Liver (tissue), 3 donors: ENCODE measurements around the gene IL7R.

ENCODE experiments used
- EGR1 ChIP-seq, 2 donors: IDR thresholded peaks; 2 replicates each; pipeline ENCODE4 v1.6.1; 2016 to 2018; ENCODE audit warnings: antibody characterized with exemption in 2 of 2, low read depth in 2 of 2
- FOXA1 ChIP-seq: IDR thresholded peaks from 2 replicates; pipeline ENCODE4 v1.6.1; 2016; ENCODE audit warnings: antibody characterized with exemption
- GABPA ChIP-seq, 2 donors: IDR thresholded peaks in 1 of 2; conservative IDR thresholded peaks in 1 of 2; 2 replicates each; pipeline ENCODE4 v1.6.1; 2016; ENCODE audit warnings: antibody characterized with exemption in 2 of 2, mild to moderate bottlenecking in 1 of 2, moderate library complexity in 1 of 2
- HNF4A ChIP-seq, 2 donors: conservative IDR thresholded peaks; 2 replicates each; pipeline ENCODE4 v1.6.1; 2016; ENCODE audit warnings: antibody characterized with exemption in 2 of 2, mild to moderate bottlenecking in 2 of 2
- JUND ChIP-seq, 2 donors: IDR thresholded peaks; 2 replicates each; pipeline ENCODE4 v1.6.1; 2016; ENCODE audit warnings: antibody characterized with exemption in 2 of 2
- RAD21 ChIP-seq, 2 donors: IDR thresholded peaks; 2 replicates each; pipeline ENCODE4 v1.6.1; 2016; ENCODE audit warnings: antibody characterized with exemption in 2 of 2, mild to moderate bottlenecking in 2 of 2
- RXRA ChIP-seq, 2 donors: IDR thresholded peaks; 2 replicates each; pipeline ENCODE4 v1.6.1; 2017 to 2018; ENCODE audit warnings: antibody characterized with exemption in 2 of 2, mild to moderate bottlenecking in 1 of 2
- SP1 ChIP-seq: IDR thresholded peaks from 2 replicates; pipeline ENCODE4 v1.6.1; 2018; ENCODE audit warnings: antibody characterized with exemption, mild to moderate bottlenecking
- TAF1 ChIP-seq: conservative IDR thresholded peaks from 2 replicates; pipeline ENCODE4 v1.6.1; 2016; ENCODE audit warnings: antibody characterized with exemption, mild to moderate bottlenecking
- TF ChIP-seq, protein P1 (sequence below): fragments of 150-350 bp; IDR thresholded peaks from 2 replicates; pipeline ENCODE4 v1.5.1; 2017; ENCODE audit warnings: improper control_type of control experiment, low read depth, low read length; ENCODE audit not compliant: missing input control
- TF ChIP-seq, protein P2 (sequence below): IDR thresholded peaks from 2 replicates; pipeline ENCODE4 v1.6.1; 2016; ENCODE audit warnings: antibody characterized with exemption
- TF ChIP-seq, protein P3 (sequence below): IDR thresholded peaks from 2 replicates; pipeline ENCODE4 v1.6.1; 2016; ENCODE audit warnings: antibody characterized with exemption
- donor health status: healthy.
- donor health status: healthy.

DNA sequence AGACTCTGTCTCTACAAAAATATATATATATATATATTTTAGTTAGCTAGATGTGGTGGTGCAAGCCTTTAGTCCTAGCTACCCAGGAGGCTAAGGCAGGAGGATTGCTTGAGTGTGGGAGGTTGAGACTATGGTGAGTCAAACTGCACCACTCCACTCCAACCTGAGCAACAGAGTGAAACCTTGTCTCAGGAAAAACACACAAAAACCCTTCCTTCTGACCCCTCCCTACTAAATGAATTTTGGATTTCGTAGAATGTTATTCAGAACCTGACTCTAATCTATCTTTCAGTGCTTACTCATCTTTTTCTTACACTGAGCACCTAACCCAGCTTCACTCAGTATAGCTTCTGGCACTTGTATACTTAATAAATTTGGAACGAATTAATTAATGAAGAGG, 35.2 kb upstream of the IL7R start:
- TF ChIP-seq, protein P1, sequence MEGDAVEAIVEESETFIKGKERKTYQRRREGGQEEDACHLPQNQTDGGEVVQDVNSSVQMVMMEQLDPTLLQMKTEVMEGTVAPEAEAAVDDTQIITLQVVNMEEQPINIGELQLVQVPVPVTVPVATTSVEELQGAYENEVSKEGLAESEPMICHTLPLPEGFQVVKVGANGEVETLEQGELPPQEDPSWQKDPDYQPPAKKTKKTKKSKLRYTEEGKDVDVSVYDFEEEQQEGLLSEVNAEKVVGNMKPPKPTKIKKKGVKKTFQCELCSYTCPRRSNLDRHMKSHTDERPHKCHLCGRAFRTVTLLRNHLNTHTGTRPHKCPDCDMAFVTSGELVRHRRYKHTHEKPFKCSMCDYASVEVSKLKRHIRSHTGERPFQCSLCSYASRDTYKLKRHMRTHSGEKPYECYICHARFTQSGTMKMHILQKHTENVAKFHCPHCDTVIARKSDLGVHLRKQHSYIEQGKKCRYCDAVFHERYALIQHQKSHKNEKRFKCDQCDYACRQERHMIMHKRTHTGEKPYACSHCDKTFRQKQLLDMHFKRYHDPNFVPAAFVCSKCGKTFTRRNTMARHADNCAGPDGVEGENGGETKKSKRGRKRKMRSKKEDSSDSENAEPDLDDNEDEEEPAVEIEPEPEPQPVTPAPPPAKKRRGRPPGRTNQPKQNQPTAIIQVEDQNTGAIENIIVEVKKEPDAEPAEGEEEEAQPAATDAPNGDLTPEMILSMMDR, result no peak
- TF ChIP-seq JUND (IDR thresholded peaks at IDR 0.05) (no peak), TAF1 (no peak), RXRA (IDR thresholded peaks at IDR 0.05) (no peak), GABPA (IDR thresholded peaks at IDR 0.05 in 1 of 2, conservative IDR thresholded peaks at IDR 0.05 in 1 of 2) (no peak), EGR1 (IDR thresholded peaks at IDR 0.05; ENCODE audit: low read depth in 2 of 2) (no peak), RAD21 (IDR thresholded peaks at IDR 0.05) (no peak), FOXA1 (no peak), SP1 (no peak), HNF4A (conservative IDR thresholded peaks at IDR 0.05) (no peak)
- TF ChIP-seq, protein P2, sequence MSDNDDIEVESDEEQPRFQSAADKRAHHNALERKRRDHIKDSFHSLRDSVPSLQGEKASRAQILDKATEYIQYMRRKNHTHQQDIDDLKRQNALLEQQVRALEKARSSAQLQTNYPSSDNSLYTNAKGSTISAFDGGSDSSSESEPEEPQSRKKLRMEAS, result no peak
- TF ChIP-seq, protein P3, sequence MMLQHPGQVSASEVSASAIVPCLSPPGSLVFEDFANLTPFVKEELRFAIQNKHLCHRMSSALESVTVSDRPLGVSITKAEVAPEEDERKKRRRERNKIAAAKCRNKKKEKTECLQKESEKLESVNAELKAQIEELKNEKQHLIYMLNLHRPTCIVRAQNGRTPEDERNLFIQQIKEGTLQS, result no peak
